Activated CD8-positive, alpha-beta T cell treated with anti-CD3 and anti-CD28 coated beads for 36 hours (primary cell): ENCODE measurements around the gene EPS8. TPM values are rescaled to one million over a fixed set of nuclear protein-coding genes. Genes with fewer than 3 reads are reported as not detected.

Experiments used
- ATAC-seq: fragments of 200-7000 bp; cut with Tn5 transposase; one replicate; pipeline ENCODE4 v1.10.0; 2021; ENCODE audit warnings: mild to moderate bottlenecking, moderate library complexity
- CTCF ChIA-PET: fragments of 350-600 bp; sonication (Branson Sonifier 250); formaldehyde crosslinking; loops from one replicate; lab custom pipeline; 2021; ENCODE audit warnings: antibody characterized with exemption; lab: Charles Lee
- POLR2A ChIA-PET: fragments of 350-600 bp; sonication (Branson Sonifier 250); formaldehyde crosslinking; loops from one replicate; lab custom pipeline; 2021; ENCODE audit warnings: antibody characterized with exemption; lab: Charles Lee
- DNase-seq: peaks from one replicate; pipeline ENCODE4 v3.0.0-alpha.2; 2020
- H3K27ac Mint-ChIP-seq: one replicate; pipeline ENCODE4 v1.8.0; 2021; ENCODE audit warnings: mild to moderate bottlenecking, mixed read lengths
- H3K27me3 Mint-ChIP-seq: one replicate; pipeline ENCODE4 v1.8.0; 2021; ENCODE audit warnings: mixed read lengths
- H3K36me3 Mint-ChIP-seq: one replicate; pipeline ENCODE4 v1.8.0; 2021; ENCODE audit warnings: low read depth, mixed read lengths
- H3K4me1 Mint-ChIP-seq: one replicate; pipeline ENCODE4 v1.8.0; 2021; ENCODE audit warnings: low read depth, mixed read lengths
- H3K4me3 Mint-ChIP-seq: one replicate; pipeline ENCODE4 v1.8.0; 2021; ENCODE audit warnings: mild to moderate bottlenecking, moderate library complexity, mixed read lengths
- H3K9me3 Mint-ChIP-seq: one replicate; pipeline ENCODE4 v1.8.0; 2021; ENCODE audit warnings: mixed read lengths
- intact Hi-C: fragments of 100-400 bp; cut with micrococcal nuclease; formaldehyde crosslinking; loops from one replicate; pipeline ENCODE4 v1.10.0; 2022
- total RNA-seq, 2 experiments: library from RNA; stranded (reverse); gene quantifications; one replicate each; pipeline ENCODE4 v1.2.3, GENCODE V29; 2021
- TF ChIP-seq, protein P1 (sequence below): fragments of 200-600 bp; IDR thresholded peaks from one replicate; pipeline ENCODE4 v1.8.0; 2022; ENCODE audit warnings: antibody characterized with exemption, mild to moderate bottlenecking

EPS8 gene
- total RNA-seq, 2 experiments from 2014 or later: 1.8 to 2.3 TPM

DNA sequence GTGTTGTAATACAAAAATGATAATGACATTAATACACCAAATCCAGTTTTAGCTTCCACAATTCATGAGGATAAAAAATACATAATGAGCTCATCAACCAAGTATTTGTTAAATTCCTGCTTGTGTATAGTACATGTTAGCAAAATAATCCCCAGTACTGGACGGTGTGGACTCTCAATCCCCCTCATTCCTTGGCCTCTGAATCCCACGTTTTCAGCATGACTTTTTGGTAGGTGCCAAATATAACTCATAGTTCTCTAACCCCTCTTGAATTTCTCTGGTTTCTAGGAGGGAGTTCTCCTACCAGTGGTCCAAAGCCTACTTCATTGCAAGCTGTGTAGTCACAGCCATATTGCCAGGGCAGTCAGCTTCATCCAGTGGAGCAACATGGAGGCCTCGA, 41.4 kb upstream of the EPS8 start:
- Mint-ChIP-seq H3K27me3 (peaks cover 1% of the 10 kb centered on the region), H3K27ac (no peak overlapping the region), H3K36me3 (no peaks in the 10 kb centered on the region), H3K4me1 (no peaks in the 10 kb centered on the region), H3K9me3 (no peaks in the 10 kb centered on the region), H3K4me3 (no peak overlapping the region)
- POLR2A ChIA-PET: interaction anchor here (0.6 kb wide), 1 partner anchor 203 kb away, joined by 6 read pairs; no protein-coding TSS in a partner anchor
- DNase-seq: no peak
- TF ChIP-seq, protein P1, sequence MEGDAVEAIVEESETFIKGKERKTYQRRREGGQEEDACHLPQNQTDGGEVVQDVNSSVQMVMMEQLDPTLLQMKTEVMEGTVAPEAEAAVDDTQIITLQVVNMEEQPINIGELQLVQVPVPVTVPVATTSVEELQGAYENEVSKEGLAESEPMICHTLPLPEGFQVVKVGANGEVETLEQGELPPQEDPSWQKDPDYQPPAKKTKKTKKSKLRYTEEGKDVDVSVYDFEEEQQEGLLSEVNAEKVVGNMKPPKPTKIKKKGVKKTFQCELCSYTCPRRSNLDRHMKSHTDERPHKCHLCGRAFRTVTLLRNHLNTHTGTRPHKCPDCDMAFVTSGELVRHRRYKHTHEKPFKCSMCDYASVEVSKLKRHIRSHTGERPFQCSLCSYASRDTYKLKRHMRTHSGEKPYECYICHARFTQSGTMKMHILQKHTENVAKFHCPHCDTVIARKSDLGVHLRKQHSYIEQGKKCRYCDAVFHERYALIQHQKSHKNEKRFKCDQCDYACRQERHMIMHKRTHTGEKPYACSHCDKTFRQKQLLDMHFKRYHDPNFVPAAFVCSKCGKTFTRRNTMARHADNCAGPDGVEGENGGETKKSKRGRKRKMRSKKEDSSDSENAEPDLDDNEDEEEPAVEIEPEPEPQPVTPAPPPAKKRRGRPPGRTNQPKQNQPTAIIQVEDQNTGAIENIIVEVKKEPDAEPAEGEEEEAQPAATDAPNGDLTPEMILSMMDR: no peak
- intact Hi-C loops: no loop called here
- no peak for ATAC-seq
- CTCF ChIA-PET: interaction anchor here (1.3 kb wide), 1 partner anchor 25 kb away, joined by 4 read pairs; no protein-coding TSS in a partner anchor

DNA sequence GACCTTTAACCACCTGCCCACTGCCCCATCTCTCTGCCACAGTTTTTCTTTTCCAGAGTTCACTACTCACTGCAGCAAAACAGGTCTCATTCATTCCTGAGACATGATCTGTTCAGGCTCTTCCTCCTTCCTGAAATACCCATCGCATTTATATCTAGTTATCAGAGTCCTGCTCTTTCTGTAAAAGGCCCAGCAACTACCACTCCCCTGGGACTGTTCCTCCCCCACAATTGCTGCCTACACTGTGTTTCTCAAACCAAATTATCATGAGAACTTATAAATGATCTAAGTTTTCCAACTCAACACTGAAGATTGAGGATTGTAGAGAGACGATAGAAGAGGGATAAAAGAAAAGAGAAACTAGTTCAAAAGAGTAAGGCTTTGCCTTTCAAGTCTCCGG, 40.8 kb upstream of the EPS8 start:
- ATAC-seq (no peak), DNase-seq (no peak)
- POLR2A ChIA-PET: no interaction called here
- no peaks in the 10 kb centered on the region for H3K4me1 Mint-ChIP-seq
- CTCF ChIA-PET: no interaction called here
- no peak overlapping the region for H3K27ac Mint-ChIP-seq
- no peak overlapping the region for H3K4me3 Mint-ChIP-seq
- TF ChIP-seq, protein P1: no peak
- H3K36me3 Mint-ChIP-seq: no peaks in the 10 kb centered on the region
- intact Hi-C loops: no loop called here
- peaks cover 3% of the 10 kb centered on the region for H3K27me3 Mint-ChIP-seq
- no peaks in the 10 kb centered on the region for H3K9me3 Mint-ChIP-seq

DNA sequence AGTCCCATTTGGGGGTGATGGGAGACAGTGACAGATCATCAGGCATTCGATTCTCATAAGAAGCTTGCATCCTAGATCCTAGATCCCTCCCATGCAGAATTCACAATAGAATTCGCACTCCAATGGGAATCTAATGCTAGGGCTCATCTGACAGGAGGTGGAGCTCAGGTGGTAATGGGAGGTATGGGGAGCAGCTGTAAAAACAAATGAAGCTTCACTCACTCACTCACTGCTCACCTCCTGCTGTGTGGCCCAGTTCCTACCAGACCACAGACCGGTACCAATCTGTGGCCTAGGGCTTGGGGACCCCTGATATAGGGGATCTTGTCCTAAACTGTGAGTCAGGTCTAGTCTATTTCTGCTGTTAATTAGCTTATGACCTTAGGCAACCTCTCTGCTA, 40.1 kb upstream of the EPS8 start:
- no peaks in the 10 kb centered on the region for H3K9me3 Mint-ChIP-seq
- no peaks in the 10 kb centered on the region for H3K4me1 Mint-ChIP-seq
- CTCF ChIA-PET: no interaction called here
- intact Hi-C loops: no loop called here
- H3K27ac Mint-ChIP-seq: no peak overlapping the region
- H3K36me3 Mint-ChIP-seq: no peaks in the 10 kb centered on the region
- no peak overlapping the region for H3K4me3 Mint-ChIP-seq
- H3K27me3 Mint-ChIP-seq: peaks cover 3% of the 10 kb centered on the region
- POLR2A ChIA-PET: no interaction called here
- TF ChIP-seq, protein P1: no peak
- no peak for DNase-seq
- no peak for ATAC-seq

DNA sequence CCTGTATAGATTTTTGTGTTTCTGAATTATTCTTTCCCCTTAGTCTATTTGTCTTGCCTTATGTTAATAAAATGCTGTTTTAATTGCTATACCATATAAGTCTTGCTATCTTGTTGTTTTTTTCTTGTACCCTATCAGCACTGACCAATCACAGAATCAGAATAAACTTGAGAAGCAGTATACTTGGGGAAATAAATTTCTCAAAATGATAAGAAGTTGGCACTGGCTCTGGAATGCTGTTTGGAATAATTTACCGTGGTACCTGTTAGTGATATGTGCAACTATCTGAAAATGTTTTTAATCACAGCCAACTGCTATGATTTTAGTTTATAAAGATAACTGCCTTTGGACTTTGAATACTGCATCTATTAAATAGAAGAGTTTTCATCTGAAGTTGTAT, 37.9 kb upstream of the EPS8 start:
- ATAC-seq: no peak

DNA sequence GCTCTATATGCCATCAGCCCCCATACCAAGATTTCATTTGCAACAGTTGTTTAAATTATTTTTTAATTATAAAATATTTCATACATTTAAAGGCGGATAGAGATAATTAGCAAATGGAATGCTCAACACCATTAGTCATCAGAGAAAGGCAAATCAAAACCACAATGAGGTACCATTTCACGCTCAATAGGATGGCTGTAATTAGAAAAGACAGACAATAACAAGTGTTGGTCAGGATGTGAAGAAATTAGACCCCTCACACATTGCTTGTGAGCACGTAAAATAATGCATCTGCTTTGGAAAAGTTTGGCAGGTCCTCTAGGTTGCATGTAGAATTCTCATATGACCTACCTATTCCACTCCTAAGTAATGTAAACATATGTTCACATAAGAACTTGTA, 35.3 kb upstream of the EPS8 start:
- POLR2A ChIA-PET: no interaction called here
- no peaks in the 10 kb centered on the region for H3K36me3 Mint-ChIP-seq
- ATAC-seq: no peak
- intact Hi-C loops: no loop called here
- no peak overlapping the region for H3K27ac Mint-ChIP-seq
- CTCF ChIA-PET: no interaction called here
- no peaks in the 10 kb centered on the region for H3K9me3 Mint-ChIP-seq
- DNase-seq: no peak
- TF ChIP-seq, protein P1: no peak
- H3K27me3 Mint-ChIP-seq: peaks cover 3% of the 10 kb centered on the region
- no peak overlapping the region for H3K4me3 Mint-ChIP-seq
- H3K4me1 Mint-ChIP-seq: no peaks in the 10 kb centered on the region

More for the DNA sequence above, 37.9 kb upstream of the EPS8 start:
- no peaks in the 10 kb centered on the region for H3K36me3 Mint-ChIP-seq
- no peaks in the 10 kb centered on the region for H3K9me3 Mint-ChIP-seq
- H3K27me3 Mint-ChIP-seq: peaks cover 3% of the 10 kb centered on the region
- no peak overlapping the region for H3K27ac Mint-ChIP-seq
- DNase-seq: no peak
- H3K4me1 Mint-ChIP-seq: no peaks in the 10 kb centered on the region
- intact Hi-C loops: no loop called here
- TF ChIP-seq, protein P1: no peak
- POLR2A ChIA-PET: no interaction called here
- CTCF ChIA-PET: interaction anchor here (0.6 kb wide), 1 partner anchor 329 kb away, joined by 4 read pairs; no protein-coding TSS in a partner anchor
- no peak overlapping the region for H3K4me3 Mint-ChIP-seq
